ENCODE data around the gene ETS2.

ETS2 gene

GRCh38 chr21:38848187-38848609 is 42.5 kb downstream of the ETS2 start:
- Mint-ChIP-seq H3K4me1 (peaks cover 45% of the 10 kb centered on the region), H3K27ac (peak overlapping the region in 2 of 3 experiments; percentile 82 to 83), H3K9me3 (peaks cover 2% of the 10 kb centered on the region), H3K36me3 (ENCODE audit: low read depth) (no peaks in the 10 kb centered on the region), H3K27me3 (ENCODE audit: low read depth) (peaks cover 5% of the 10 kb centered on the region), H3K4me3 (no peak overlapping the region)
- TF ChIP-seq CTCF (IDR thresholded peaks at IDR 0.05; ENCODE audit: unreplicated experiment in 3 of 3) = no peak

GRCh38 chr21:38849776-38850175 is 44.0 kb downstream of the ETS2 start:
- Mint-ChIP-seq H3K4me1 (peaks cover 45% of the 10 kb centered on the region), H3K4me3 (peak overlapping the region in 1 of 3 experiments; percentile 27), H3K27me3 (ENCODE audit: low read depth) (peaks cover 5% of the 10 kb centered on the region), H3K36me3 (ENCODE audit: low read depth) (no peaks in the 10 kb centered on the region), H3K27ac (peak overlapping the region; percentile 42 to 83 (median 82)), H3K9me3 (peaks cover 2% of the 10 kb centered on the region)
- TF ChIP-seq CTCF (IDR thresholded peaks at IDR 0.05; ENCODE audit: unreplicated experiment in 3 of 3) = no peak

GRCh38 chr21:38850277-38850951 is 44.7 kb downstream of the ETS2 start:
- Mint-ChIP-seq H3K9me3 (peaks cover 3% of the 10 kb centered on the region), H3K27me3 (ENCODE audit: low read depth) (peaks cover 5% of the 10 kb centered on the region), H3K27ac (peak overlapping the region; percentile 42 to 83 (median 82)), H3K4me1 (peaks cover 45% of the 10 kb centered on the region), H3K36me3 (ENCODE audit: low read depth) (no peaks in the 10 kb centered on the region), H3K4me3 (peak overlapping the region in 1 of 3 experiments; percentile 18)
- no peak for TF ChIP-seq CTCF (IDR thresholded peaks at IDR 0.05; ENCODE audit: unreplicated experiment in 3 of 3)

GRCh38 chr21:38851101-38851500 is 45.4 kb downstream of the ETS2 start:
- H3K27me3 Mint-ChIP-seq (ENCODE audit: low read depth) = peaks cover 5% of the 10 kb centered on the region
- no peak overlapping the region for H3K4me3 Mint-ChIP-seq
- peaks cover 45% of the 10 kb centered on the region for H3K4me1 Mint-ChIP-seq
- H3K36me3 Mint-ChIP-seq (ENCODE audit: low read depth) = no peaks in the 10 kb centered on the region
- no peak for TF ChIP-seq CTCF (IDR thresholded peaks at IDR 0.05; ENCODE audit: unreplicated experiment in 3 of 3)
- H3K27ac Mint-ChIP-seq = peak overlapping the region; percentile 29 to 83 (median 82)
- peaks cover 5% of the 10 kb centered on the region for H3K9me3 Mint-ChIP-seq

GRCh38 chr21:38852278-38852677 is 46.5 kb downstream of the ETS2 start:
- Mint-ChIP-seq H3K4me3 (no peak overlapping the region), H3K4me1 (peaks cover 42% of the 10 kb centered on the region), H3K27me3 (ENCODE audit: low read depth) (peaks cover 5% of the 10 kb centered on the region), H3K9me3 (peaks cover 5% of the 10 kb centered on the region), H3K27ac (peak overlapping the region in 2 of 3 experiments; percentile 17 to 20), H3K36me3 (ENCODE audit: low read depth) (no peaks in the 10 kb centered on the region)
- TF ChIP-seq CTCF (IDR thresholded peaks at IDR 0.05; ENCODE audit: unreplicated experiment in 3 of 3) = no peak

- Mint-ChIP-seq H3K4me3 (no peak overlapping the region), H3K36me3 (ENCODE audit: low read depth) (no peaks in the 10 kb centered on the region), H3K4me1 (peaks cover 39% of the 10 kb centered on the region), H3K27ac (peak overlapping the region in 2 of 3 experiments; percentile 17 to 20), H3K9me3 (peaks cover 5% of the 10 kb centered on the region), H3K27me3 (ENCODE audit: low read depth) (peaks cover 5% of the 10 kb centered on the region)
- no peak for TF ChIP-seq CTCF (IDR thresholded peaks at IDR 0.05; ENCODE audit: unreplicated experiment in 3 of 3)
These were observed 47.0 kb downstream of the ETS2 start for GRCh38 chr21:38852708-38853107.
